GM18861 (cell line): Measurements from ENCODE around the gene HMGCLL1.

Experiments
- ATAC-seq: cut with Tn5 transposase; IDR thresholded peaks from one replicate; pipeline ENCODE4 v1.9.1; 2021; ENCODE audit not compliant: unreplicated experiment

The HMGCLL1 gene

GRCh38 chr6:55536391-55536956, 42.5 kb downstream of the HMGCLL1 start:
- no peak for ATAC-seq

DNA sequence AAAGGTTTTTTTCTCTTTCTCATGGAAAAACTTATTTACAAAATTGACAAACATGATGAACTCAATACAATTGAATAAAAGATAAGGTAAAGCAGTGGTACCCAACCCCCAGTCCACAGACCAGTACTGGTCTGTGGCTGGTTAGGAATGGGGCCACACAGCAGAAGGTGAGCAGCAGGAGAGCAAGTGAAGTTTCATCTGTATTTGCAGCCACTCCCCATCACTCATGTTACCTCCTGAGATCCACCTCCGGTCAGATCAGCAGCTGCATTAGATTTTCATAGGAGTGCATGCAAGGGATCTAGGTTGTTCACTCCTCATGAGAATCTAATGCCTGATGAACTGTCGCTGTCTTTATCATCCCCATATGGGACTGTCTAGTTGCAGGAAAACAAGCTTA, 47.5 kb downstream of the HMGCLL1 start:
- ATAC-seq: no peak

GRCh38 chr6:55530931-55531330, 48.1 kb downstream of the HMGCLL1 start:
- ATAC-seq: no peak

- ATAC-seq: peak; percentile 94
Observed at GRCh38 chr6:55528624-55529023, 50.4 kb downstream of the HMGCLL1 start.

DNA sequence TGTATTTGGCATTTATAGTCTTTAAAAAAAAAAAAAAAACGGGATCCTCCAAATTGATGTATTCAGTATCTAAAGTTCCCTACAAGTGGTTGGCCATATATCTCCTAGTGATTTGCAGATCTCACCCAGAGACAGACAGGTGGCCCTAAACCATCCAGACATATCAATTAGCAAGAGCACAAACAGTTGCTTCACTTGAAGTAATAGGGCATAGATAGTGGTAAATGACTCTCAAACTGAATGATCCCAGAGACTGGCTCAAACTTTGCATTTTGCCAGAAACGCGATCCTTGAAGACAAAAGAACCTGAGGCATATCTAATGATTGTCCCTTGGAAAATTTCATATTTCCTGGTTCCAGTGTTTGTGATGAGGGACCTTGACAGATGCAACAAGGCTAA, 54.6 kb downstream of the HMGCLL1 start:
- no peak for ATAC-seq

GRCh38 chr6:55518529-55519060, 60.4 kb downstream of the HMGCLL1 start:
- ATAC-seq: no peak

GRCh38 chr6:55516736-55517135, 62.3 kb downstream of the HMGCLL1 start:
- ATAC-seq: no peak

DNA sequence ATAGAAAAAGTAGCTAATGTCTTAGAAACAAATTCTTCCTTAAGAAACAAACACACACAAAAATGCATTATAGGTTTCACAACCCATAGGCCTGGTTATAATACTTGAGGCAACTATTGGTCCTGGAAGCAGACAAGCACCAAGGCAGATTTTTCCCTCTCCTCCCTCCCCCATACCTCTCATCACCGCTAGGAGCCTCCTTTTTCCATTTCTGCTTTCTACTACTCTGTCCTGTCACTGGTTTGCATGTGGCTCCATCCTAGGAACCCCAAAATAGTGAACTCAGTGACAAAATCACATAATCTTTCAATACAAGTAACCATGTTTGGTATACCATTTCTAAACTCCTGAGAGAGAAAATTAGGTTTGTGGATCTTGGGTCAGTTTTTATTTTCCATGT, 66.1 kb downstream of the HMGCLL1 start:
- no peak for ATAC-seq

- no peak for ATAC-seq
Observed at GRCh38 chr6:55511122-55511800, 67.7 kb downstream of the HMGCLL1 start.

GRCh38 chr6:55499591-55499990, 79.4 kb downstream of the HMGCLL1 start:
- no peak for ATAC-seq

DNA sequence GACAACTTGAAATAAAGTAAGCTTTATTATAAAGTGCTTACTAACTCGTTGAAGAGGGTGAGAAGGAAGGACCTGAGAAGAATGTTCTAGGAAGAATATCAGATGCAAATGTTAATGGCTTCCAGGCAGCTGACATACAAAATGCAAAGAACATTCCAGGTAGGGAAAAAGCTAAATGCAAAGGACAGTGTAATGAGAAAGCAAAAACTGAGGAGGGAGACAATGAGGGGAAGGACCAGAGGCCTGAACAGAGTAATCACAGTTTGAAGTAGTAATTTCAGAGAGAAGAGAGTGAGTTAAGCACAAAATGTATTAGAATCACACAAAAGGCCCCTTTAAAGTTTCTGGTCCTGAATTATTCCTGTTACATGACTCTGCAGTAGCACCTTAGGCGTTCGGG, 81.3 kb downstream of the HMGCLL1 start:
- ATAC-seq: no peak

DNA sequence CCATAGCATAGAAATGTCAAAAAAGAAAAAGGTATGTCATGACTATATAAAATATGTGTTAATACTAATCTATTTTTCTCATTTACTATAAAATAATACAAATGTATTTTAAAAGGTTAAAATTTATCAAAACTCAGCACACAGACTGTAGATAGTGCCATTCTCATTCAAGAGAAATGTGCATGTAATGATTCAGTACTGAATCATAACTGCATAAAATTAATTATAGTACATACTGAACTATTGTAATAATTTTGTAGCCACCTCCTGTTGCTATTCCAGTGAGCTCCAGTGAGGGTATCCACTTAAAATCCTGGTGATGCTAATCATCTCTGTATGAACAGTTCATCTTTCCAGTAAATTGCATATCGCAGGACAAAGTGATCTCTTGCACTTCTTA, 82.8 kb downstream of the HMGCLL1 start:
- no peak for ATAC-seq

DNA sequence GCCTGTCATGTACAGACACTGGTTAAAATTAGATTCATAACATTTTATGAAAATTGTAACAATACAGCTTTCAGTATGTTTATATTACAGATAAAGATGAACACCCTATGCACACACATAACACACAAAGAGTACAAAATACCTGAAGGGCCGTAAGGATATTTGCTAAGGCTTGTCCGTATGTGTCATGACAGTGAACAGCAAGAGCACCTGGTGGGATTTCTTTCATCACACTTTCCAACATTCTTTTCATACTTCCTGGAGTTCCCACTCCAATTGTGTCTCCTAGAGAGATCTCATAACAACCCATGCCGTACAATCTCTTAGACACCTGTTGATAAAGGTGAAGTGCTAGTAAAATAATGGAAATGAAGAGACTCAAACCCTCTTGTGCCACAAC, 83.7 kb downstream of the HMGCLL1 start:
- ATAC-seq: no peak

DNA sequence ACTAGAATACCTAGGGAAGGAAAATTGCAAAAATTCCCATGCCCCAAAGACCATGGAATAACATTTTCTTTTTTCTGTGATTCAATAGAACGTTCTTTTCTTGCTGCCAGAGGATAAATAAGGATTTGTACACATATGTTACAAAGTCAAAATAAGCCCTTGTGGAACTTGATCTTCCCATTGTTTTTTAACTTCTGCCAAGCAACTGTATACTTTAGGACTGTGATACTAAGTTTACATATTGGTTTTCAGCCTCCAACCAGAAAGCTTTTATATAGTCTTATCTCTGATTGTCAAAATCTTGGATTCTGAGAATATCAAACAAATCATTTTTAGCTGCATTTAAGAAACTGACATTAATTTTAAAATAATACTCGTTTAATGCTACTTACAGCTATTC, 84.6 kb downstream of the HMGCLL1 start:
- no peak for ATAC-seq

GRCh38 chr6:55492259-55492658, 86.7 kb downstream of the HMGCLL1 start:
- ATAC-seq: no peak

DNA sequence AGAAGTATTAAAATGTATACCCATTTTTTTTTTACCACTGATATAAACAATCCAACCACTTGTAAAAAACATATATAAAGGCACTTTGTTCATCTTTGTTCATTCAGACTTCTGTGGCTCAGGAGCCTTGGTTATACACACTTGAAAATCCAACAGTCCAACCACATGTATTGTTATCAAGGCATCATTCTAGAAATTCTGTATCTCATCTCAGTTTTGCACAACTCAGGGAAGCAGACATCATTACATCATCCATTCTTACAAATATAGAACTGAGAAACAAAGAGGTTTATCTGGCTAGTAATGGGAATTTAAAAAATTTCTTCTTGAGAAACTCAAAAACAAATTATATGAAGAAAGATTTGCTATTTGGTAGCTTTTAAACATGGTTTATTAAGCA, 88.1 kb downstream of the HMGCLL1 start:
- ATAC-seq: no peak

- ATAC-seq: no peak
Observed at GRCh38 chr6:55474382-55474781, 104.6 kb downstream of the HMGCLL1 start.

DNA sequence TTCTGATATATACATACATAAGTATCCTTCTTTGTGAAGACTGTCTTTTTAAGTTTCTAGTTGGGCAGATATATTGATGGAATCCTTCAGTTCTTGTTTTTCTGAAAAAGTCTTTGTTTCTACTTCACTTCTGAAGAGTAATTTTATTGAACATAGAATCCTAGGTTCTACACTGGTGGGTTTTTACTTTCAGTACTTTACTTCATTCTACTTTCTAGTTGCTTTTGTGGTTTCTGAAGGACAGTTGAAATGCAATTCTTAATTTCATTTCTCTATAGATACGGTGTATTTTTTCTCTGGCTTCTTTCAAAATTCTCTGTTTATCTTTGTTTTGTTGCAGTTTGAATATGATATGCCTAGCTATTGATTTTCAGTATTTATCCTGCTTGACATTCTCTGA, 105.3 kb downstream of the HMGCLL1 start:
- no peak for ATAC-seq

- no peak for ATAC-seq
Observed at GRCh38 chr6:55469951-55470366, 109.0 kb downstream of the HMGCLL1 start.

DNA sequence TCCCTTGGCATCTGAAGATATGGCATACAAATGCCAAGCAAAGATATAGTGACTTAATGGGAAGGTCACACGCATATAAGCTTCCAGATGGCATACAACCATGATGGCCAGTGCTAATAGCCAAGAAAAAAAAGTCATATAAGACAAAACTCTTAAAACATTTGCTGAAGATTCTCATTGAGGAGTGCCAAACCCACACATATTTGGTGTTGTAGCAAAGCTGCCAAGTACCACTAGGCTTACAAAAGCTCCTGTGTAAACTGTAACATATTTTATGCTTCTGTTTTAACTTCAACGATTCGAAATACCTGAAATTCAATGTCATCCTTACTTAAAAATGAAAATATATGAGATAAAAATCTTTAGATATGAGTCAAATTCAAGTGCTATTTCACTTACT, 123.0 kb downstream of the HMGCLL1 start:
- no peak for ATAC-seq

DNA sequence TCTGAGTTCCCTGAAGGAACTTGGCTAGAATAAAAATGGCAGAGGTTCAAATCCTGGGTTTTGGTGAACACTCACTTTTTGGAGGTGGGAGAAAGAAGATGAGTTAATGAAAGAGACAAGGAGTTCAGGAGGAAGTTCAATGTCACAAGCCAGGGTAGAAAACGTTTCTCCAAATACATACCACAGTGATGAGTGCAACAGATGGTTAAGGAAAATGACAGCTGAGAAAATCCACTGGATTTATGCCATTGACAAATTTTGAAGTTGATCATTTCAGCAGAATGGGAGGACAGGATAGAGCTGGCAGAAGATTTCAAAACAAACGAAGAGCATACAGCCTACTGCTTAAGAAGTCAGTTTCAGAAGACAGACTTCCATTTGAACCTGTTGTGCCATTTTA, 129.0 kb downstream of the HMGCLL1 start:
- ATAC-seq: no peak

DNA sequence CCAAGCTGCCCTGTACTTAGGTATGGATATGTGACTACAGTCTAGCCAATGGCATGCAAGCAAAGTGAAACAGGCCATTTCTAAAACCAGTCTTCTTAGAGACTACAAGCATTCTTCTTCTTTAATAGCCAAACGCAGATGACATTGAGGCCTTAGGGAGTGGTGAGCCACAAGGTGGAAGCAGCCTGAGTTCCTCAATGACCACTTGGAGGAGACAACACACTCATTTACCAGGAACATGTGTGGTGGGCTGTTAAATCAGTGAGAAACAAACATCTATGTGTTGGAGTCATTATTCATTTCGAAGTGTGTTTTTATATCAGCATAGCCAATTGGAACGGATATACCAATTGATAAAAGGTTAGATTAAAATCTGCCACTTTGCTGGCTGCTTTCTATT, 129.8 kb downstream of the HMGCLL1 start:
- no peak for ATAC-seq

DNA sequence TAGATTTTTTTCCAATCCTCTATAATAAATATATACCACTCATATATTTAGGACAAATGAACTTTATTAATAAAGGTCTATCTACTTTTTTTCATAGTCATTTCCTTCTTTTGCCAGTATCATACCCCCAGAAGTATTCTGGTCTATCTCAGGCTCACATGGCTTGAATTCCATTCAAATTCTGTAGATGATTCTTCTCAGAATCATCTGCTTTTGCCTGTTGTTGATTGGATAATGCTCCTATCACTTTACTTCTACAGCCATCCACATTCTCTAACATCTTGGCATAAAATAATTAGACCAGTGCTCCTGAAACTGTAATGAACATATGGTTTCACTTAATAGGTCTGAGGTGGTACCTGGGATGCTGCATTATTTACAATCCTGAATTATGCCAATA, 130.5 kb downstream of the HMGCLL1 start:
- ATAC-seq: no peak
